Lung (tissue), 12 donors: Measurements from ENCODE around the gene PIP5K1C. TPM values are rescaled to one million over a fixed set of nuclear protein-coding genes. Genes with fewer than 3 reads are reported as not detected.

Experiments used
- ATAC-seq: fragments of 200-7000 bp; cut with Tn5 transposase; one replicate; pipeline ENCODE4 v1.9.1; 2020; ENCODE audit warnings: moderate number of reproducible peaks; ENCODE audit not compliant: insufficient read depth, low FRiP score
- DNase-seq, 3 donors: peaks; one replicate each; pipeline ENCODE4 v3.0.0-alpha.2; 2013 to 2017
- H3K27ac ChIP-seq, 2 donors: one replicate each; pipeline ENCODE4 v1.5.1; 2013; ENCODE audit warnings: mild to moderate bottlenecking in 2 of 2, moderate library complexity in 2 of 2, control low read depth in 1 of 2, inconsistent platforms in 1 of 2, low read depth in 1 of 2, low read length in 1 of 2
- H3K27me3 ChIP-seq, 3 donors: one replicate each; pipeline ENCODE4 v1.5.1; 2013; ENCODE audit warnings: low read length in 2 of 3; ENCODE audit not compliant: control insufficient read depth in 3 of 3, insufficient read depth in 3 of 3
- H3K36me3 ChIP-seq, 4 donors: one replicate each; pipeline ENCODE4 v1.5.1; 2013; ENCODE audit warnings: low read length in 4 of 4, mild to moderate bottlenecking in 1 of 4, moderate library complexity in 1 of 4; ENCODE audit not compliant: control insufficient read depth in 4 of 4, insufficient read depth in 4 of 4
- H3K4me1 ChIP-seq, 5 donors: one replicate each; pipeline ENCODE4 v1.5.1; 2013; ENCODE audit warnings: low read length in 5 of 5, mild to moderate bottlenecking in 2 of 5, moderate library complexity in 1 of 5; ENCODE audit not compliant: control insufficient read depth in 5 of 5, insufficient read depth in 5 of 5
- H3K4me3 ChIP-seq: one replicate; pipeline ENCODE4 v1.5.1; 2013; ENCODE audit warnings: mild to moderate bottlenecking, control low read depth, moderate library complexity
- H3K9ac ChIP-seq, 2 donors: one replicate each; pipeline ENCODE4 v1.5.1; 2013; ENCODE audit warnings: low read length in 2 of 2, control low read depth in 1 of 2; ENCODE audit not compliant: insufficient read depth in 1 of 2
- H3K9me3 ChIP-seq, 4 donors: one replicate each; pipeline ENCODE4 v1.5.1; 2013; ENCODE audit warnings: low read length in 3 of 4, mild to moderate bottlenecking in 1 of 4, moderate library complexity in 1 of 4; ENCODE audit not compliant: control insufficient read depth in 4 of 4, insufficient read depth in 3 of 4
- CTCF ChIP-seq: IDR thresholded peaks from 2 replicates; pipeline ENCODE4 v1.5.1; 2012; ENCODE audit warnings: mild to moderate bottlenecking; ENCODE audit errors: control extremely low read depth, extremely low read depth
- WGBS, 2 donors: extraction: QIAGEN DNeasy Blood & Tissue Kit; methylation state at CpG; one replicate each; pipeline ENCODE4 v1.1.7; 2013; 5-methylcytosine and 5-hydroxymethylcytosine counted together
- polyA plus RNA-seq, 2 donors: library from polyadenylated mRNA; stranded (reverse); fragments of 200-250 nt; gene quantifications; one replicate each; pipeline ENCODE4 v1.2.1, GENCODE V29; 2013
- total RNA-seq, 2 donors: library from RNA; depleted of rRNA in 1 of 2; stranded (reverse); fragments of >200 nt in 1 of 2; gene quantifications; one replicate each; pipeline ENCODE4 v1.2.1, GENCODE V29; 2014 to 2021
- donor health status: control.
- donor health status: control.
- donor health status: Bipolar disorder and iron deficiency.
- donor health status: healthy.
- donor health status: DM: yes; HTN: yes; CAD: no.

Gene PIP5K1C
- total and polyA plus RNA-seq, 4 donors: 16.3 to 39.4 (median 20.5) TPM

GRCh38 chr19:3644351-3645066 is 55.8 kb downstream of the PIP5K1C start:
- 86 to 88% methylated on average over 19 of the region's 19 CpGs for WGBS, 2 donors
- Histone ChIP-seq H3K4me3 (no peak overlapping the region), H3K4me1 (peaks cover 0 to 5% (median 0%) of the 10 kb centered on the region in 5 donors), H3K9me3 (no peaks in the 10 kb centered on the region), H3K36me3 (peaks cover 0 to 55% (median 11%) of the 10 kb centered on the region in 4 donors), H3K9ac (no peak overlapping the region), H3K27ac (no peak overlapping the region), H3K27me3 (no peaks in the 10 kb centered on the region)
- no peak for TF ChIP-seq CTCF
- peak; percentile 70 to 71 (median 70) for DNase-seq
- ATAC-seq: no peak

GRCh38 chr19:3643674-3644313 is 56.5 kb downstream of the PIP5K1C start:
- peaks cover 0 to 5% (median 0%) of the 10 kb centered on the region in 5 donors for H3K4me1 ChIP-seq
- H3K27ac ChIP-seq: no peak overlapping the region
- no peaks in the 10 kb centered on the region for H3K9me3 ChIP-seq
- no peak for DNase-seq
- H3K27me3 ChIP-seq: no peaks in the 10 kb centered on the region
- no peak for TF ChIP-seq CTCF
- WGBS, 2 donors: 95 to 96% methylated on average over 27 to 28 of the region's 28 CpGs
- peaks cover 0 to 58% (median 11%) of the 10 kb centered on the region in 4 donors for H3K36me3 ChIP-seq
- H3K9ac ChIP-seq: no peak overlapping the region
- no peak for ATAC-seq
- H3K4me3 ChIP-seq: no peak overlapping the region

GRCh38 chr19:3642987-3643673 is 57.1 kb downstream of the PIP5K1C start:
- WGBS, 2 donors: 91 to 94% methylated on average over 36 of the region's 36 CpGs
- TF ChIP-seq CTCF: no peak
- DNase-seq: no peak
- peaks cover 0 to 59% (median 11%) of the 10 kb centered on the region in 4 donors for H3K36me3 ChIP-seq
- no peak for ATAC-seq
- H3K9me3 ChIP-seq: no peaks in the 10 kb centered on the region
- H3K4me1 ChIP-seq: peaks cover 0 to 5% (median 0%) of the 10 kb centered on the region in 5 donors
- H3K4me3 ChIP-seq: no peak overlapping the region
- H3K27ac ChIP-seq: no peak overlapping the region
- no peaks in the 10 kb centered on the region for H3K27me3 ChIP-seq
- no peak overlapping the region for H3K9ac ChIP-seq
